Raji (cell line): ENCODE measurements around the gene TATDN2.

Experiments
- POLR2A ChIP-seq: IDR thresholded peaks from 2 replicates; pipeline ENCODE4 v1.6.1; 2011; ENCODE audit warnings: low read depth, low read length, control low read depth; ENCODE audit not compliant: insufficient read depth

Gene TATDN2

DNA sequence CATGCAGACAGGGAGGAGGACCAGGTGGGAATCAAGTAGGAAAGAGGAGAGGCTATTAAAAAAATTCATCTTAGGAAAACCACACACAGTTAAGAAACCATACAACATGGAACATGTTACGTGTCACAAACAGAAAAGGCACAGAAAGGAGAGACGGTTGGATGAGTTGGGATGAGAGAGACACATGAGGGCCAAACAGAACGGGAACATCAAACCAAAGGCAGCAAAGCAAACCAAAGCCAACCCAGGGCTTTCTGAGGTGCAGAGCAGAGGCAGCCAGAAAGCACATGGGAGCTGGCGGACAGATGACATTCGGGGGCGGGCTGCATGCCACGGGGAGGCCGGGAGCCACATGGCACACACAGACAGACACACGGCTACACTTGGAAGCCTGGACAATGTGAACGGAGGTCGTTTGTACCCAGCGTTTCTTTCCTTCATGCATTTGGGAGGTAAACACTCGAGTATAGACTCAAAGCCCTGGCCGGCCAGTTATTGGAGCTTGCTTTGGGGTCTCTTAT, 81.3 kb downstream of the TATDN2 start:
- TF ChIP-seq POLR2A: no peak

- no peak for TF ChIP-seq POLR2A
Observed at GRCh38 chr3:10330319-10330718, 82.1 kb downstream of the TATDN2 start.
